GM18520 (cell line): ENCODE data around the gene KDELR3.

Experiments
- ATAC-seq: cut with Tn5 transposase; IDR thresholded peaks from one replicate; pipeline ENCODE4 v1.9.1; 2021; ENCODE audit not compliant: unreplicated experiment

KDELR3 gene

DNA sequence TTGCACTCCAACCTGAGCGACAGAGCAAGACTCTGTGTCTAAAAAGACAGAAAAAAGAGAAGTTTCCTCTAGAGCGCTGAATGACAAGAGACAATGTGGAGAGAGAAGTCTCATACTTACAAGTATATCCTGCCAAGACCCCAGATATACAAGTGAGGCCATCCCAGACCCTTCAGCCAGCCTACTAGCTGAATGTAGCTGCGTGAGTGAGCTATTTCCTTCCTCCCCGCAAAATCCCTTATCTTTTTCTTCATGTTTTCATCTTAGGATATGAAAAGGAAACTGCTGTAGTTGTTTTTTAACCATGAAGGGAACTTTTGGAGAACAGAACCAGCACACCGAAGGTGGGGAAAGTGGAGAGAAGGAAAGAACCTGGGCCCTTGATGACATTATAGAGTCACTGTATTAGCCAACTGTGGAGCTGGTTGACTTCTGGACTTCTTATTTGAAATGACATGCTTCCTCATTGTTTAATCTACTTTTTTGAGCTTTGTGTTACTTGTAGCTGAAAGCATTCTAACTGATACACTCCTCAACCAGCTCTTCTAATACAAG lies 42.6 kb downstream of the KDELR3 start:
- no peak for ATAC-seq

DNA sequence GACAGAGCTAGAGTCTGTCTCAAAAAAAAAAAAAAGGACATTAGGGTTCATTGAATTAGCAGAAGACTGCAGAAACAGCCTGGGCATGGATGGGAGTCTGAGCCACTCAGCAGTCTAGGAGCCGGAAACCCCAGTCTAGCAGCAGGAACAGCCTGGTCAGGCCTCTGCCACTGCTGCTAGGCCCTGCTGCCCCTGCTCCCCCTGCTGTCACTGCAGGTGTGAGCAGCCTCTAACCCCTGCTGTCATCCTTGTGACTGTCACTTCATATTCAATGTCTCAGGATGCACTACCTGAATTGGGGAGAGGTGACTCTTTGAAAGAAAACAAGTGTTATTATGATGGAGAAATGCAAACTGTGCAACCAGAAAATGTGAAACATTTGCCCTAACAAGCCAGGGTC lies 45.2 kb downstream of the KDELR3 start:
- ATAC-seq, result no peak

DNA sequence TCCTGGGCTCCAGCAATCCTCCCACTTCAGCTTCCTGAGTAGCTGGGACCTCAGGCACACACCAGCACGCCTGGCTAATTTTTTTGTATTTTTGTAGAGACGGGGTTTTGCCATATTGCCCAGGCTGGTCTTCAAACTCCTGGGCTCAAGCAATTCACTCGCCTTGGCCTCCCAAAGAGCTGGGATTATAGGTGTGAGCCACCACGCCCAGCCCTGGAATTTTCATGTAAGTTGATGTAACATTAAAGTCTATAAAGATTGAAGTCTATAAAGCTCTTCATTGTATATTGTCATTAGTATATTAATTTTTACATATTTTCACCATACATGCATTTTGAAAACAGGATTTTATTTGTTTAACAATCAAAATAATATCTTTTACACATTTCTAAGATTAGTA lies 50.7 kb downstream of the KDELR3 start:
- no peak for ATAC-seq

DNA sequence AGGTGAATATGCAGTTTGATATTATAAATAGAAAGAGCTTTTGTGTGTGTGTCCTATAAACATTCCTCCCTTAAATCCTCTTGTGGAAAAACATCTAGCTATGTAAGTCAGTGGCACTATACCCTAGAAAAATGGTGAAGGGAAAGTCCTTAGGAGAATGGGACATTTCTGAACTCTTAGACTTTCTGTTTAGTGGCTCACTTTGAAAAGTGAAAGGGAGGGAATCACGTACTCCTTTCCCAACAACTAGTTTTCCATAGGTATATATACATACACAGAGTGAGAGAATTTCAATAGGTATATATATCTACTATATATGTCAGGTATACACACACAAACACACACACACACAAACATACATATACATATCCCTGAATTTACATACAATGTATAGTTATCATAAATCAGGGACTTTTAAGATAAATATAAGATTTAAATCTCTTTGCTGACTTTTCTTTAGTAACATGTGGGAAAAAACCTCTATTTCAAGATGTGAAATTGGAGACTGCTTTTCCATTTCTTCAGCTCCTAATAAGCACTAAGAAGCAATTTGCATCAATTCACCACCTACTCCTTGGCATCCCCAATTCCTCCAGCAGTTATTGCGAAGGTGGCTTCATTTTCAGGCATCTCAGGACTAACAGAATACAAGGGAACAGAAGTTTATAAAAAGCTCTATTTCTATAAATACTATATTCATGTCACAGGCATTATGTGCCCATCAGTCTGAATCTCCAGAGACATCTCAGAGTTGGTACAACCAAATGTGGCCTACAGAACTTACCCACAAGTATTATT lies 51.8 kb downstream of the KDELR3 start:
- no peak for ATAC-seq

DNA sequence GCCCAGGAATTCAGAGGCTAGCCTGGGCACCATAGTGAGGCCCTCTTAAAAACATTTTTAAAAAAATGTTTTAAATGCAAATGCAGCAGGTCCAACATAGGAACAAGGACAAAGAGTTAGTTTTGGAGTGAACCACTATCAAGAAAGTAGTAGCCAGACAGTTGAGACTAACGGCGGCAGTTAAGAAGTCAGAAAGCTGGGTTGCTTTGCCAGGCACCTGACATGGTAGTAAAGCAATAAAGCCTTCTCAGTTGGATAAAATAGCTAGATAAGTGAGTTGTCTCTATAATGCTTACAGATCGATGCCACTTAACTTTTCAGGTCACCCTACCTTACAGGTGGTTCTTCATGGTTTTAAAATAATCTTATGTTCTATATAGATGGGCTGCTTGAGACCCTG lies 55.1 kb downstream of the KDELR3 start:
- no peak for ATAC-seq

DNA sequence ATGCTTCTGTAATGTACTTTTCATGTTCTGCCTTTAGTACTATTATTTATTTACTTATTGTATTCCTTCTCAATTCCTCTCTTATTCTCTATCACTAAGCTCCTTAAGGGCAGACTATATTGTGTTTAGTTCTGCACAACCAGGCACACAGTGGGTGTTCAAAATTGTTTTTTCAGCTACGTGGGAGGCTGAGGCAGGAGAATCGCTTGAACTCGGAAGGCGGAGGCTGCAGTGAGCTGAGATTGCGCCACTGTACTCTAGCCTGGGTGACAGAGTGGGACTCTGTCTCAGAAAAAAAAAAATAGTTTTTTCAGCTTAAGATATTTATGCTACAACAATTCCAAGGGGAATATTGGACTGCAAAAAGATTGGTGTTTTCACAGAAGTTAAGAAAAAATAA lies 55.6 kb downstream of the KDELR3 start:
- no peak for ATAC-seq

DNA sequence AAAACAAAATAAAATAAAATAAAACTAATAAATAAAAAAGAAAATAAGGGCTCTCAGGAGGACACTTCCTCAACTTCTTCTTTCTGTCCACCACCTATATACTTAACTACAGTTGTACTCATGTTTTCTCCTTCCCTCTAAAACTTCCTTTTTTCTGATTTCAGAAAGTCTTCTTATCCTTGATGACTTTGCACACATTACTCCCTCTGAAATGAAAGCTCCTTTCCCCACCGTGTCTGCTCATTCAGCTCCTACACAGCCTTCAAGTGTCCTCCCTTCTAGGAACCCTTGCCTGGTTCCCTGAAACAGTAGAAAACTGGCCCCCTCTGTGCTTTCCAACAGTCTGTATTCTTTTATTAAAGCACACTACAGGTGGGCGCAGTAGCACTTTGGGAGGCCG lies 56.5 kb downstream of the KDELR3 start:
- no peak for ATAC-seq

DNA sequence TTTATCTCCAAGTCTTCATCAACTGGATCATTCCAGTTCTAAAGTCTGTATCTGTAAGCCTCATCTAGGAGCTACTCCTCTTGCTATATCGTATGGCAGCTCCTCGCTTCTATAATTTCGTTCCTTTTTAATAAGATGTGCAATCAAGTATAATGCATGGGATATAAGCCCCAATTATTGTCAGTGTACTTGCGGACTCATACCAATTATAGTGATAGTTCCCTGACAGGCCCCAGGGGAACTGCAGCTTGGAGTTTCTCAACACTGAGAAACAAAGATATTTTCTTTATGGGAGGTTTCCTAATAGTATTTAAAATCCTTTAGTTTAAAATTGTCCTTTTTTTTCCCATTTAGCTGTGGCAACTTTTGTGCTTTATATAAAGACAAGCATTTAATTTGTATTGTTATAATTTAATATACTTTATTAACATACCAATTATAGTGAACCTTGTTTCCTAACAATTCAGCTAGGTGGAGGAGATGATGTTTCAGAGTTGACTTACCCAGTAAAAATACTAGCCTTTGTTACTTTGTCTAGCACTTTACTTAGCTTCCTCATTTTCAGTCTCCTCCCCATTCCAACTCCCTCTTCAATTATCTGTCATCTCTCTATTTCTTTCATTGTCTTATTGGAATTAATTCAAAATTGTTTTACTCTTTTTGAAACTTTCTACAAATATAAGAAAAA lies 63.5 kb downstream of the KDELR3 start:
- ATAC-seq, result no peak
